ENCODE results near the gene PRR20G.

Gene PRR20G

DNA sequence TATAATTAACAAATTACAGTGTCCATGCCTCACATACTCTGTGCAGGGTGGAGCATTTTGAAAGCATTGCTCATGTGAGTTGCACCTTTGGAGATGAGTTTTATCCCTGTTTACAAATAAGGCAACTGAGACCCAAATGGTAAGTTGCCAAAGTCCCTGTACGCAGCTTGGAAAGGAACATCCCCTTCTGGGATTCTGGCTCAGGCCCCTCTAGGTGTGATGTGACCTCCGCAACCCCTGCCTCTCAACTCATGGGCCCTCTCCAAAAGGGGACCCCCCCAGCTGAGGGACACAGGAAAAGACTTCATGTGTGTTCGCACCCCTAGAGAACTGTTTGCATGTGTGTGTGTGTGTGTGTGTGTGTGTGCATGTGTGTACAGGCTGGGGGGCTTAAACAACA is 25.3 kb downstream of the PRR20G start:
- TF ChIP-seq, protein P1, sequence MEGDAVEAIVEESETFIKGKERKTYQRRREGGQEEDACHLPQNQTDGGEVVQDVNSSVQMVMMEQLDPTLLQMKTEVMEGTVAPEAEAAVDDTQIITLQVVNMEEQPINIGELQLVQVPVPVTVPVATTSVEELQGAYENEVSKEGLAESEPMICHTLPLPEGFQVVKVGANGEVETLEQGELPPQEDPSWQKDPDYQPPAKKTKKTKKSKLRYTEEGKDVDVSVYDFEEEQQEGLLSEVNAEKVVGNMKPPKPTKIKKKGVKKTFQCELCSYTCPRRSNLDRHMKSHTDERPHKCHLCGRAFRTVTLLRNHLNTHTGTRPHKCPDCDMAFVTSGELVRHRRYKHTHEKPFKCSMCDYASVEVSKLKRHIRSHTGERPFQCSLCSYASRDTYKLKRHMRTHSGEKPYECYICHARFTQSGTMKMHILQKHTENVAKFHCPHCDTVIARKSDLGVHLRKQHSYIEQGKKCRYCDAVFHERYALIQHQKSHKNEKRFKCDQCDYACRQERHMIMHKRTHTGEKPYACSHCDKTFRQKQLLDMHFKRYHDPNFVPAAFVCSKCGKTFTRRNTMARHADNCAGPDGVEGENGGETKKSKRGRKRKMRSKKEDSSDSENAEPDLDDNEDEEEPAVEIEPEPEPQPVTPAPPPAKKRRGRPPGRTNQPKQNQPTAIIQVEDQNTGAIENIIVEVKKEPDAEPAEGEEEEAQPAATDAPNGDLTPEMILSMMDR (IDR thresholded peaks at IDR 0.05; ENCODE audit: control extremely low read depth, extremely low read depth, low read depth, missing control alignments): no peak
- ChIA-PET POLR2A (no interaction called here), CTCF (no interaction called here)
- DNase-seq (ENCODE audit: extremely low spot score): no peak

DNA sequence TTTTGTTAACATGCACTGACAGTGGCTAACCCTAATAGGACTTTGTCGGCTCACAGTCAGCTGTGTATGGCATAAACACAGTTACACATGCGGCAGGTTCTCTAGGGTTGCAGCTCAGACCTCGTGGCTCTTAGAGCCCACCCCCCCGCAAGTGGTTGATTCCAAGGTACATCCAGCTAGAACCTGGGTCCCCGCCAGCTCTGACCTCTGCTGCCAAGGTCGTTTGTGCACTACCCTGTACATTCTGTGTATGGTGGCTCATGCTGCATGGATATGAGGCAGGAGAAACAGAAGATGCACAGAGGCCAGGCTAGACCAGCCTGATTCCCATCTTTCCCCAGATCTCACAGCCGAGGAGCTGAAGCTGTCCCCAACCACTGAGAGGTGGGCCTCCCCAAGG is 25.9 kb downstream of the PRR20G start:
- ChIA-PET POLR2A (no interaction called here), CTCF (no interaction called here)
- TF ChIP-seq, protein P1 (IDR thresholded peaks at IDR 0.05; ENCODE audit: control extremely low read depth, extremely low read depth, low read depth, missing control alignments): no peak
- no peak for DNase-seq (ENCODE audit: extremely low spot score)

DNA sequence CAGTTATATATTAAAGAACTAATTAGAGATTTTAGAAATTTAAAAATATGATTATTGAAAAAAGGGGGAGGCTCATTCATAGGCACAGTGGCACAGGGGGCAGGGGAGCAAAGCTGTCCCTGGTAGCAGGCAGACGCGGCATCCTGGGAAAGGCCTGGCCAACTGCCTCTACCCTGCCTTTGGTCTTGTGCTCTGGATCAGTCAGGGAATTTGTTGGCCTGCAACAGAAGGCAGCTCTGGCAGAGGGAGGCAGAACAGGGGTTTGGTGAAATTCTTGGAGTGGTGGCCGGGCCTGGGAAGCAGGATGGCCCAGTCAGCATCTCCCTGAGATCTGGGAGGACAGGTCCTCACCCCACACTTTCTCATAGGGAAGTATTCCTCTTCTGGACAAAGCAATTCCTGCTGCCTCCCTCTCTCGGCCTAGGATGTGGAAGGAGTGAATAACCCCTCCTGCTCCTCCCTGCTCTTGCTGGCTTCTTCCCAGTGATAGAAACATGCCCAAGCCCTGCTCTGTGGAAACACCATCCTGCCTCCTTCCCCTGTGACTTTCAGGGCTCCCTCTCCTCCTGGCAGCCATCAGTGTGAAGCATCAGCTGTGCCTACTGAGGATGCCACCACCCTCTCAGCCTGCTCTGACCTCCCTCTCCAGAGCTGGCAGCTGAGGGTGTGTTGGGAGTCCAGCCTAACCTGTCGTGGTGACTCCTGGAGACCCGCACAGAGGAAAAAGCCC is 26.9 kb downstream of the PRR20G start:
- CTCF ChIA-PET: no interaction called here
- POLR2A ChIA-PET: no interaction called here
- DNase-seq (ENCODE audit: extremely low spot score): no peak
- TF ChIP-seq, protein P1 (IDR thresholded peaks at IDR 0.05; ENCODE audit: control extremely low read depth, extremely low read depth, low read depth, missing control alignments): no peak

DNA sequence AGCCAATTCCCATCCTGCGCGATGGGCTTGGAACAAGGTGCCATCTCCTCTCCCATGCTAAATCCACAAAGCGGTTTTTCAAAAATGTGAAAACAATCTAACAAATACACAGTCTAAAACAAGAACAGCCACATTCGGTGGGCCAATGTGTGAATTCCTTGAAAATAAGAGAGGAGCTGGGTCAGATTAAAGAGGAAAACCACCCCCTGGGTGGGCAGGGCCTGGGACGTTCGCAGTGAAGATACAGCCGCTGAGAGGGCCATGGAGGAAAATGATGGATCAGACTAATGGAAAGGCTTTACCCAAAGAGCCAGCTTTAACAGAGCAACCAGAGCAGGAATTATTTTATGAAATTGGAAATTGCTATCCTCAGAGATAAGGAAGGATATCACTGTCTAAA is 27.4 kb downstream of the PRR20G start:
- DNase-seq (ENCODE audit: extremely low spot score): no peak
- POLR2A ChIA-PET: no interaction called here
- CTCF ChIA-PET: interaction anchor here (1.0 kb wide), 1 partner anchor 68 kb away, joined by 3 read pairs; no protein-coding TSS in a partner anchor
- TF ChIP-seq, protein P1 (IDR thresholded peaks at IDR 0.05; ENCODE audit: control extremely low read depth, extremely low read depth, low read depth, missing control alignments): no peak

DNA sequence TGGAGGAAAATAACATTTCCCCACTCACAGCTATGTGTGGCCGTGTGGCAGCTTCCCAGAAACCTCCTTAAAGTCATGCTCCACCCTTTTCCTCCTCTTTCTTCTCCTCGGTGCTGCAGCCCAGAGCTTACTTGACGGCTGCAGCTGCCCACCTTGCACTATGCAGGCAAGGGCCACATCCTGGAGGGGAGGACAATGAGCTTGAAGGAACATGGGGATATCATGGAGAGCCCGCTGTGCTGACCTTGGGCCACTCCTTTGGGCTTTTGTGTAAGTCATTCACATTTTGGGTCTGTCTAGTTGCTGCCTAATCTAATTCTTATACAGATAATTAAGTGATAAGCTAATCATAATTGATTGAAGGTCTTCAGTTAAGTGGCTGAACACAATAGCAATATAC is 28.0 kb downstream of the PRR20G start:
- POLR2A ChIA-PET: no interaction called here
- CTCF ChIA-PET: interaction anchor here (0.9 to 1.0 kb wide), 3 partner anchors 9 to 68 kb away, joined by 3 read pairs; no protein-coding TSS in a partner anchor
- no peak for DNase-seq (ENCODE audit: extremely low spot score)
- TF ChIP-seq, protein P1 (IDR thresholded peaks at IDR 0.05; ENCODE audit: control extremely low read depth, extremely low read depth, low read depth, missing control alignments): no peak

DNA sequence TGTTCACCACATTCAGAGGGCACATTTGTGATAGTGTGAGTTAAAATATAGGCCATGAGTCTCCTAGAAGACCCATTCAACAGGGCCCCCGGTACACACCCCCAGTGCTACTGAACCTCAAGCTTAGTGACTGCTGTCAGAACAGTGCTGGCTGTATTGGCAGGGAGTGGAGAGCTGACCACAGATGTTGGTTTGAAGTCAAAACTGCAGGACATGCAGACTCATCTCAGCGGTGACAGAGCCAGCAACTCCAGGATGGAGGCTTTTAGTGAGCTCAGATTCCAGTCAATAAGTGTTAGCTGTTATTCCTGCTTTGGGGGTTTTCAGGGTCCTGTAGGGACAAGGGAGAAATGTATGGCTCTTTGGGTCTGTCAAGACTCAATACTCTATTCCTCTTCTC is 29.1 kb downstream of the PRR20G start:
- TF ChIP-seq, protein P1 (IDR thresholded peaks at IDR 0.05; ENCODE audit: control extremely low read depth, extremely low read depth, low read depth, missing control alignments): no peak
- DNase-seq (ENCODE audit: extremely low spot score): no peak
- CTCF ChIA-PET: interaction anchor here (0.7 kb wide), 1 partner anchor 11 kb away, joined by 3 read pairs; no protein-coding TSS in a partner anchor
- POLR2A ChIA-PET: no interaction called here

Measured in GM10248 (cell line).